ENCODE measurements around the gene RERE.

DNA sequence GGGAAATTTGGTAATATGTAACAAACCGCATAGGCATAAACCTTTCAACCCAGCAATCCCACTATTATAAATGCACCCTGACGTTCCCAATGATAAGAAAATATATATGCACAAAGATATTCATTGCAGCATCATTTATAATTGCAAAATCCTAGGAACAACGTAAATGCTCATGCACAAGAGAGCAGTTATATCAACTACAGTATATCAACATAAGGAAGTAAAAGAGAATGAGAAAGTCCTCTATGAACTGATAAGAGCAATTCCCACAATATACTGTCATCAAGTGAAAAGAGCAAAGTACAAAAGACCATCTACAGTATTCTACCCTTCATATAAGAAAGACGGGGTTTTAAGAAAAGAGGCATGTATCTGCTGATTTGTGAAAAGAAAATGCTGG is 269.6 kb downstream of the RERE start:
- TF ChIP-seq, protein P1, sequence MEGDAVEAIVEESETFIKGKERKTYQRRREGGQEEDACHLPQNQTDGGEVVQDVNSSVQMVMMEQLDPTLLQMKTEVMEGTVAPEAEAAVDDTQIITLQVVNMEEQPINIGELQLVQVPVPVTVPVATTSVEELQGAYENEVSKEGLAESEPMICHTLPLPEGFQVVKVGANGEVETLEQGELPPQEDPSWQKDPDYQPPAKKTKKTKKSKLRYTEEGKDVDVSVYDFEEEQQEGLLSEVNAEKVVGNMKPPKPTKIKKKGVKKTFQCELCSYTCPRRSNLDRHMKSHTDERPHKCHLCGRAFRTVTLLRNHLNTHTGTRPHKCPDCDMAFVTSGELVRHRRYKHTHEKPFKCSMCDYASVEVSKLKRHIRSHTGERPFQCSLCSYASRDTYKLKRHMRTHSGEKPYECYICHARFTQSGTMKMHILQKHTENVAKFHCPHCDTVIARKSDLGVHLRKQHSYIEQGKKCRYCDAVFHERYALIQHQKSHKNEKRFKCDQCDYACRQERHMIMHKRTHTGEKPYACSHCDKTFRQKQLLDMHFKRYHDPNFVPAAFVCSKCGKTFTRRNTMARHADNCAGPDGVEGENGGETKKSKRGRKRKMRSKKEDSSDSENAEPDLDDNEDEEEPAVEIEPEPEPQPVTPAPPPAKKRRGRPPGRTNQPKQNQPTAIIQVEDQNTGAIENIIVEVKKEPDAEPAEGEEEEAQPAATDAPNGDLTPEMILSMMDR (IDR thresholded peaks at IDR 0.05), result no peak
- no peak for TF ChIP-seq POLR2A (IDR thresholded peaks at IDR 0.05)

All from adrenal gland (tissue), 5 donors.